ENCODE data around the gene RUBCNL.

- TF ChIP-seq POLR2AphosphoS5 (IDR thresholded peaks at IDR 0.05; ENCODE audit: borderline replicate concordance, low read depth, low read length): no peak
- TF ChIP-seq EZH2 (IDR thresholded peaks at IDR 0.05): no peak
- TF ChIP-seq FOXP2 (optimal IDR thresholded peaks at IDR 0.05; ENCODE audit: control extremely low read depth, extremely low read length, insufficient read depth): no peak
These were observed 47.0 kb downstream of the RUBCNL start for GRCh38 chr13:46340011-46340410.
